ENCODE data around the gene PISD. TPM values are rescaled to one million over a fixed set of nuclear protein-coding genes. Genes with fewer than 3 reads are reported as not detected.

The PISD gene
- 35.0 and 37.0 TPM in 2 replicates for total RNA-seq

DNA sequence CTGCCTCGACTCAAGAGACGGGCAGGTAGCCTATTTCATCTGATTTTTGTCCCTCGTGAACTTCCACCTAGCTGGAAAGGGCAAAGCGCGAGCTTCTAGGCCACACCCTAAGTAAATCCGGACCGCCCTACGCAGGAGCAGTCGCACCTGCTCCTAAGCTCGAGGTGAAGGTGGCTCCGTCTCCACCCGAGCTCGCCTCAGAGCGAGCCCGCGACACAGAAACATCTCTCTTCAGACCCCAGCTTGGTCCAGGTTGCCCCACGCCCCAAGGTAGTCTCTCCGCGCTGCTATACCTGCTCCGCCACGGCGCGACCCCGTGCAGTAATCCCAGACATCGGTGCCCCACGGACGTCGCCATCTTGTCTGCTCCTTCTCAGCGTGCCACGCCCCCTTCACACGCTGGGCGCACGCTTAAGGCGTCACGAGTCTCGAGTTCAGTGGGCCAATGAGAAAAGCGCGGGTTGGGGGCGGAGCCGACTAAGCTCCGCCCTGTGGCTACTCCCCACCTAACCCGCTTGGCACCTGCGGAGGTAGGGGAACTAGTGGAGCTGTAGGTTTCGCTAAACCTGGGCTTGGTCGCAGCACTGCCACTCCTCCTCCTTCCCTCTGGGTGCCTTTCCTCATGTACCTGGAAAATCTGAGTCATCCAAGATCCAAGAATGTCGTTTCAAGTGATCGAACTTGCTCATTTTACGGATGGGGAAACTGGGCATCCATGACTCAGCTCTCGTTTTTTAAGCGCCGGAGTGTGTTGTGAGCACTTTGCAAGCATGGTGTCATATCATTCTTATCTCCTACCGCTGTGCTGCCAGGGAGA lies at the start of gene PISD:
Gene PISD (minus strand): TSS at position 365 of the 817 bp plus-strand sequence. CDS start 7 bp downstream, at position 358.

Other genes with a start within 250 kb of the PISD start
- gene EIF4ENIF1, start 172.4 kb downstream of the PISD start, total RNA-seq: 14.9 and 32.2 TPM in 2 replicates
- gene SFI1, start 165.7 kb downstream of the PISD start, total RNA-seq: 25.5 and 27.4 TPM in 2 replicates
- 46.5 and 48.9 TPM in 2 replicates for gene PRR14L, start 87.9 kb upstream of the PISD start, total RNA-seq
- gene DEPDC5, start 91.8 kb upstream of the PISD start, total RNA-seq: 20.9 and 21.8 TPM in 2 replicates